Raji (cell line): ENCODE data around the gene FRK.

ENCODE experiments used
- POLR2A ChIP-seq: IDR thresholded peaks from 2 replicates; pipeline ENCODE4 v1.6.1; 2011; ENCODE audit warnings: low read depth, low read length, control low read depth; ENCODE audit not compliant: insufficient read depth

Gene FRK

DNA sequence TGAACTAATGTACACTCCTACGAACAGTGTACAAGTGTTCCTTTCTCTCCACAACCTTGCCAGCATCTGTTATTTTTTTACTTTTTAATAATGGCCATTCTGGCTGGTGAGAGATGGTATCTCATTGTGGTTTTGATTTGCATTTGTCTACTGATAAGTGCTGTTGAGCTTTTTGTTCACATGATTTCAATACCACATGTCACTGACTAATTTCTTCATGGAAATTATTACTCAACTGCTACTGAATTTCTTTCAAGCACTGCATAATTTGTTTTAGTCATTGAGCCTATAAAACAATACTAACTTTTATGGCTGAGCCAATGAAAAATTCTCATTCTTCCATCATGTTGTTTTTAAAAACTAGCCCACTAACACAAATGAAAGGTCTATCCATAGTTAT is 115.4 kb downstream of the FRK start:
- TF ChIP-seq POLR2A = no peak

DNA sequence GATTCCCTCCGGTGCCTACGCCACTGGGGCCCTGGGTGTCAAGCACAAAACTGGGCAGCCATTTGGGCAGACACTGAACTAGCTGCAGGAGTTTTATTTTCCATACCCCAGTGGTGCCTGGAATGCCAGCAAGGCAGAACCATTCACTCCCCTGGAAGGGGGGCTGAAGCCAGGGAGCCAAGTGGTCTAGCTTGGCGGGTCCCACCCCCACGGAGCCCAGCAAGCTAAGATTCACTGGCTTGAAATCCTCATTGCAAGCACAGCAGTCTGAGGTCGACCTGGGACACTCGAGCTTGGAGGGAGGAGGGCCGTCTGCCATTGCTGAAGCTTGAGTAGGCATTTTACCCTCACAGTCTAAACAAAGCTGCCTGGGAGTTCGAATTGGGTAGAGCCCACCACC is 125.3 kb downstream of the FRK start:
- no peak for TF ChIP-seq POLR2A

DNA sequence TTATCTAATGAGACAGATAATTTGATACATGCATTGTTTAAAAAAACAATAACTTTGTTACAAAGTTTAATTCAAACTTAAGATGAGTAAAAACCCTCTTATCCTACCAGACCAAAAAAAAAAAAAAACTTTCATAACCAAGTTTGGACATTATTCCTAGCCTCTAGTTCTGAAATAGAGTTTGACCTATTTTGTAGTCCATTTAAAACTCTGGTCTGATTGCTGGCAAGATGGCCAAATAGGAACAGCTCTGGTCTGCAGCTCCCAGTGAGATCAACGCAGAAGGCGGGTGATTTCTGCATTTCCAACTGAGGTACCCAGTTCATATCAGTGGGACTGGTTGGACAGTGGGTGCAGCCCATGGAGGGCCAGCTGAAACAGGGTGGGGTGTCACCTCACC is 125.9 kb downstream of the FRK start:
- no peak for TF ChIP-seq POLR2A

DNA sequence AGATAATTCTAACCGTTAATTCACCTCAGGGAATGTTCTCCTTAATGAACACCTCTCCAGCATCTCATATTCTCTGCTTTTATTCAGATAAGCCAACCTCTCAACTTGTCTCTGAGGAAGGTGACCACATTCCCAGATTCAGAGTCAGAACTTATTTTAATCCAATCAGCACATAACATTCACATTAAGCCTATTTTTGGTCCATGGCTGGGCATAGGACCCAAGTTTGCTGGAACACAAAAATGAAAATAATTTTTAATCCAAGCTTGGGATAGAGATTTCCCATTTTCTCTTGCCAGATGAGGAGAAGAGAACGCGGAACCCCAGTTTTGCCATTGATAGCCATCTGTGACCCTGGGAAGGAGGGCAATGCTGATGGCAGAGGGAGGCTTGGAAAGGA is 126.5 kb downstream of the FRK start:
- no peak for TF ChIP-seq POLR2A

DNA sequence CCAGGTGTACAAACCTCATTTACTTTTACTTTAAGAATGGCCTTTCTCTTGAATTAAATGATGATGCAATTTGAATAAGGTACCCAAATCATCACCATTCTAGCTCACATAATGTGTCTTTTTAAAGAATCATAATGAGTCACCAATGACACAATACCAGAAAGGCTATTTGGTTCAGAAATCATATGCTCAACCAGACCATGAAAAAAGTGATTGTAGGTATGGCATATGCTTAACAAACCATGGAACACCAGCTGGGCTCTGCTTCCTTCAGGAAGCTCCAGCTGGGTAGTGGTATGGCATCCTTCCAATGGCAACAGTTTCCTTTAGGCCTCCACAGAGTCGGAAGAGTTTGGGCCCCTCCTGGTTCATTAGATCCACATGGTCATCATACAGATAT is 128.2 kb downstream of the FRK start:
- TF ChIP-seq POLR2A = no peak

DNA sequence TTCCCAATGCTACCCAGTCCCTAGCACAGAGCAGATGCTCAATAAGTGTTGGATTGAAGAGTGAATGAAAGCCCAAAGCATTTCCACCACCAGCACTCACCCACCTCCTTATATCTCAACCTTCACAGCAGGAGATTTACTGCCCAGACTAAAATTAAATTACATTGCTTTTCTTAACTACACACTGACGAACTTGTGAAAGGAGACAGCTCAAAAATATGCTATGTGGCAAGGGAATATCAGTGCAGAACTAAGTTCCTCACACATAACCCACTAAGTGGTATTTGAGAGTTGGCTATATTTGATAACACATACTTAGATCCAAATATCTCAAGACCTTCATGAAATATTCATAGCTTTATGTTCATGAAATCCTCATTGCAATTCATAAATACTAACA is 137.7 kb downstream of the FRK start:
- TF ChIP-seq POLR2A = no peak

DNA sequence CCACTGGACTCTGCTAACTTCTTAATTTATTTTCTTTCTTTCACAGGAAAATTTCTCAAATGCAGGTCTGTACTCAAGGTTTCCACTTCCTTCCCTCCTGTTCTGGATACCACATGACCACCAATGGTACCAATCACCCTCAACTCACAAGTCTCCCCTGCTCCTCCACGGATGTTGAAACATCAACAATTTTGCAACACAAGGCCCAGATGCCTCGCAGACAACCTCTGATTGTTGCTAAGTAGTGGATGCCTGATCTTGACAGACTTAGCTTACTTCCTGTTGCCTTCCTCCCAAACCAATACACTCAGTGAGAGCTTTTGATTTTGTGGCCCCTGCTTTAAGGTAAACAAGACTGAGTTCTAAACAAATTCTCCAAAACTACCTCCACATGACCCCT is 146.6 kb downstream of the FRK start:
- no peak for TF ChIP-seq POLR2A

DNA sequence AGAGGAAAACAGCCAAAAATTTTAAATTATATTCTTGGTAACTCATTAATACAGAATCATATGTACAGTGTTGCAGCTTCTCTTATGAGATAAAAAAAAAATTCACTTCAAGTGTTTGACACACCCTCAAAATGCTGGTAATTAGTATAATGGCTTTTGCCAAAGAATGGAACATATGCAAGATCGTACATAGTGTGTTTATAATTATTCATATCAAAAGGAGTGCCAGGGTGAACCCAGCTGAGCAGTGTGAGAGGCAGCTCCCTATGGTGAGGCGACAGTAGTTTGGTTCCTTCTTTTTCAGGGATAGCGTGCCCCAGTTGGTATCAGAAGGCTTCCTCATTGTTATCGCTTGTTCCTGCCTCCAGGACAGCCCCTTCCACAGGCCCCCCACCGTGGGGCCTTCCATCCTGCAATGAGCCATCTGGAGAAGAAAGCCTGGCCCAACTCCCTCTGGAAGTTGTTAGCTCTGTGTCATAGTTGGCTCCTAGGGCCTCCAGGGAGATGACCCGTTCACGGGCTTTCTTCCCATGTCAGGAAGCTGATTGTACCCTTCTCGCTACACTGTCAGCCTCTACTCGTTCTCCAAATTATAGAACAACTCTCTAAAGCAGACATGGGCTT is 150.7 kb downstream of the FRK start:
- TF ChIP-seq POLR2A = no peak

DNA sequence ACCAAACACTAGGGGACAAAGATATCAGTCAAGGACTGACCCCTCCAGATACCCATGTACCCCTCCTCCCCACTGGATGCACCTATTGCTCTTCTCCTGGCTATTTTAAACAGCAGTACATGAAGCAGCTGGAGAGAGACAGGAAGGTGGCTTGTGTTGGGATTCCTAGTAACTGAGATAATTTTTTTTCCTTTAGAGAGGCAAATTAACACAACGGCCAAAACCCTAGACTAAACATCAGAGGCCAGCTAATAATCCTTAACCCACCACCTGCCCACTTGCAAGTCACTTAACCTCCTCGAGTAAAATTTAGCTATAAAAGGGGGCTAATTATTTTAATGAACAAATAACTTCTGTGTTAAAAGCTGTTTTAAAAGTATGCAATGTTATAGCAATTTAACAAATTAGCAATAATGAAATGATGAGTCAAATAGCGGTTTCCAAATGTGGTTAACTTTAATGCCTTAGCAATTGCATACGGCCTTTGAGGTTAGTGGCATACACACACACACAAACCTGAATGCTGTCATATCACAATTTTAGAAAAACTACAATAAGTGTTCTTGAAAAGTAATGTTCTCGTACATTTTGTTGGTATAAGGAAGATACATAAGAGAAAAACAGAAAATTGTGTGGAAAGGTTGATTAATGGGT is 151.7 kb downstream of the FRK start:
- no peak for TF ChIP-seq POLR2A

DNA sequence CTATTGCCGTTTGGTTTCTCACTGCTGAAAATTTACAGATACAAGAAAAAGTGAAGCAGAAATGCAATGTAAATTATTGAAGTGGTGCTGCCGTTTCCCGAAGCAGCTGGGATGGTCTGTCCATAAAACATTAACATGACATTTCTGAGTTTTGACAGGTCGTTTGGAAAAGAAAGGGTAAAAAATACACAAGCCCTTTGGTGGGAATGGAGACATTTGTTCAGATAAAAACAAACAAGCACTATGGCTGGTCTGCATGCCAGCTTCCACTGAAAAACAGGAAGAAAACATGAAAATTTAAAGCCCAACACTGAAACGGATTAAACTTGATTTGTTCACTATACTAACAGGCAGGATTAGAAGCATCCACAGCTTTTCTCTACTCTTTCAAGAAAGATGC is 155.2 kb downstream of the FRK start:
- no peak for TF ChIP-seq POLR2A

DNA sequence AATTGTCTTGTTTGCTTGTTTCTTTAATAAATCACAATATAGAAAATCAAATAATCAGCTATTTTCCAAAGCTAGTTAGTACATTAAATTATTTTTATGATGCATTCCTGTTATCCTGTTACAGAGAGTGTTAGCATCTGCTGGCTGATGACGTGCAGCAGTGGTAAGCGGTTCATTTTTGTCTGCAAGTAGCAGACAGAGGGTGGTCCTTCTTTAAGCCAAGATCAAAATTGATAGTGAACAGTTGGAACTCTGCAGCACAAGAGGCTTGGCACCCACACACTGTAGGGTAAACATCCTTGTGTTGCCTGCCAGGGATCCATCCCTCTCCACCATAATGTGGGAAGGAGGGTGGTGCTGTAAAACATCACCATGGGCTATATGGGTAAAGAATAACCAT is 158.3 kb downstream of the FRK start:
- TF ChIP-seq POLR2A = no peak

DNA sequence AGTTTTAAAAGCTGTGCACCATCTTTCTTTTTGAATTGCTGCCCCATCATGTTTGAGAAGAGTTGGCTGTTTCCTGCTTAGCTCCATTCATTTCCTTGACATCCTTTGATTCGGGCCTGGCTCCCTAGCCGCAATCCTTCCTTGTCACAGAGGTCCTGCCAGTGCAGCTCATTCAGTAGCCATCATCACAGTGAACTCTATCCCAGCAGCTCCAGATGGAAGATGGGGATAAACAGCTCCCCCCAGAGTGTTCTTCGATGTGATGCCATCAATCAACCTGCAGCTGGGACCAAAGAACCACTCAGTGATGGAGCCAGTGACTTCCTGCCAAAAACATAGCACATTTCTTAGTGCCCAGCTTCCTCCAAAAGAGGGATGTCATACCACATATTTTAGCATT is 158.8 kb downstream of the FRK start:
- TF ChIP-seq POLR2A = no peak

DNA sequence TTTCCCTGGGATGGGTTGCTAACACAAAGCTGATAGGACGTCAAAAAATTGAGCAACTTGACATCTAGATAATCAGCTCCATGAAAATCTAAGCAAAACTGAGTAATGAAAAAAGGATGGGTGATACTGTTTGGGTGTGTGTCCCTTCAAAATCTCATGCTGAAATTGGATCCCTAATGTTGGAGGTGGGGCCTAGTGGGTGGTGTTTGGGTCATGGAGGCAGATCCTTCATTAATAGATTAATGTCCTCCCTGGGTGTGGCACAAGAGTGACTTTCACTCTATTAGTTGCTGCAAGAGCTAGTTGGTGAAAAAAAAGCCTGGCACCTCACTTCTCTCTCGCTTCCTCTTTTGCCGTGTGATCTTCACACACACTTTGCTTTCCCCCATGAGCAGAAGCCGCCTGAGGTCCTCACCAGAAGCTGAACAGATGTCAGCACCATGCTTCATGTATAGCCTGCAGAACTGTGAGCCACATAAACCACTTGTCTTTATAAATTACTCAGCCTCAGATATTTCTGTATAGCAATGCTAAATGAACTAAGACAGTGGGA is 160.9 kb downstream of the FRK start:
- TF ChIP-seq POLR2A = no peak

DNA sequence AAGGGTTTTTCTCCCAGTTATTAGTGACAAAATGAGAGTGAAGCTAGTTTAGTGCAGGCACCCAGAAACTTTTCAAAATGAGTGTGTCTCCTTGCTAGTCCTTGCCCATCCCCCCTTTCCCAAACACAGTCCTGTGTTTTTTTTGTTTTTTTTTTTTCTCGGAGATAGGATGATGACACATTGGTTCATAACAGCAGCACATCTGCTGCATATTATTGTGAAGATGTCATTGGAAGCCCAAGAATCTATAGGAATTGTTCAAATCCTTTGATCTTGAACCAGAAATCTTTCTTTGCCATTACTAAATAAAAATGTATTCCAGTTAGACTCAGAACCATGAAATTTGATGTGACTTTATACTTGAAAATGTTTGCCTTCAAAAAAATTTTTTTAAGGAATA is 162.4 kb downstream of the FRK start:
- no peak for TF ChIP-seq POLR2A

DNA sequence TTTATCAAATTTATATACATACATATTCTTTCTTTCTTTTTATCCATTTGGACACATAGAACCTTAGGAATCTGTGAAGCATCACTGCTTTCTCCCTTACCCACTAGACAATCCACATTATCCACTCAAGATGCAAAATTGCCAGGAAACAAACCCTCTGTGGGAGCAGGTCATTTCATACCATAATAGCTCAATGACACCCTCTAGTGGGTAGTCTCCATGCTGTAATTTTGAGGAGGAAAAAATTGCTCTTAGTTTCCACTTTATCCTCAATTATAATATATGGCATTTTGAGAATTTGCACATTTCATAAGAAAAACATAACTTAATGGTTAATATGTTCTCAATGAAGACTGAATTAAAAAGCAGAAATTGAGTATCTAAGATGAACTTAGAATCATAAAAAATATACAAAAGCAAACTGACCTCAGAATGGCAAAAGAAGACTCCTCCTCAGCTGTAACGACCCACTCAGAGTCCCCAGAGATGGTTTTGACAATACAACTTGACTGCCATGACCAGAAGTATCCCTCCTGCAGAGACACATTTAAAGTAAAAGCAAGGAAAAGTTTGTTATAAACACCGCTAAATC is 164.1 kb downstream of the FRK start:
- no peak for TF ChIP-seq POLR2A

DNA sequence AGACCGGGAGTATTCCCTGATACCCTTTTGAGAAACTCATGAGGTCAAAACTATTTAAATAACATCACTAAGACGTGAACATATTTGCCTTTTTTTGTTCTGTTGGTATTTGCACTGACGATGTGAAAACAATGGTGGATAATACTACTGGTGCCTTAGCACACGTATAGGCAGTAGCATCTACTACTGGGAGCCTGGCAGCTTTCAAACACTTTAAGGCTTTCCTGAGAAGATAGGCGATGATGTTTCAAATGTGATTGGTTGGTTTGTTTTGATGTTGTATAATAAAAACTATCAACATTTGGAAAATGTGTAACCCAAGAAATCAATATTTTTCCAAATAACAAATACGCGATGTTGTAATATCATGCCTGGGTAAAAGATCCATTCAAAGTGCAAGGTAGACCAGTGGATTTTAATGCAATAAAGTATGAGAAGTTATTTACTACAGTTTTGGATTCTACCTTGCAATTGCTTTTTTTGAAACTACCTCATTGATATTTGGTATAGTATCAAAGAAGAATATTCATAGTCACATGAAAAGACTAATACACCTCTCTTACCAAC is 166.2 kb downstream of the FRK start:
- TF ChIP-seq POLR2A = no peak
